PC-3 (cell line): ENCODE measurements around the gene SLC17A7. TPM values are rescaled to one million over a fixed set of nuclear protein-coding genes. Genes with fewer than 3 reads are reported as not detected.

ENCODE experiments used
- ATAC-seq: fragments of 200-7000 bp; cut with Tn5 transposase; 2 replicates; pipeline ENCODE4 v1.9.1; 2020; ENCODE audit warnings: mild to moderate bottlenecking, moderate library complexity
- BruUV-seq: library from RNA; stranded (reverse); fragments of 400-500 nt; replicated peaks from 2 replicates; lab custom pipeline; 2021; lab: Mats Ljungman, UMichigan
- CTCF ChIA-PET: fragments of 300-600 bp; sonication (Branson Sonifier 250); formaldehyde crosslinking; loops from one replicate; lab custom pipeline; 2022; ENCODE audit warnings: antibody characterized with exemption; lab: Charles Lee
- POLR2A ChIA-PET: fragments of 300-600 bp; sonication (Branson Sonifier 250); formaldehyde crosslinking; loops from one replicate; lab custom pipeline; 2022; ENCODE audit warnings: antibody characterized with exemption; ENCODE audit not compliant: unreplicated experiment; lab: Charles Lee
- DNase-seq: peaks from one replicate; pipeline ENCODE4 v3.0.0-alpha.2; 2015
- H2AFZ ChIP-seq: fragments of 300-600 bp; sonication (generic); 2 replicates; pipeline ENCODE4 v1.6.0; 2016; ENCODE audit warnings: antibody characterized with exemption, low read length
- H3F3A ChIP-seq: fragments of 300-600 bp; sonication (generic); one replicate; pipeline ENCODE4 v1.6.0; 2017; ENCODE audit warnings: antibody characterized with exemption, low read length, control low read depth, mild to moderate bottlenecking; ENCODE audit not compliant: unreplicated experiment
- H3K27ac ChIP-seq: fragments of 300-600 bp; sonication (generic); 2 replicates; pipeline ENCODE4 v1.5.1; 2016; ENCODE audit warnings: mild to moderate bottlenecking, low read length
- H3K27me3 ChIP-seq: fragments of 300-600 bp; sonication (generic); 2 replicates; pipeline ENCODE4 v1.6.1; 2016; ENCODE audit warnings: low read length, mixed read lengths
- H3K36me3 ChIP-seq: fragments of 300-600 bp; sonication (generic); 2 replicates; pipeline ENCODE4 v1.6.1; 2016; ENCODE audit warnings: low read depth, mixed run types, low read length, mixed read lengths
- H3K4me1 ChIP-seq: fragments of 300-600 bp; sonication (generic); 2 replicates; pipeline ENCODE4 v1.5.1; 2016; ENCODE audit warnings: low read length; ENCODE audit not compliant: insufficient read depth
- H3K4me2 ChIP-seq: fragments of 300-600 bp; sonication (generic); 2 replicates; pipeline ENCODE4 v1.6.0; 2016; ENCODE audit warnings: low read length
- H3K4me3 ChIP-seq: fragments of 300-600 bp; sonication (generic); 2 replicates; pipeline ENCODE4 v1.5.1; 2016; ENCODE audit warnings: mild to moderate bottlenecking, low read length, mixed read lengths
- H3K79me2 ChIP-seq: fragments of 300-600 bp; sonication (generic); 2 replicates; pipeline ENCODE4 v1.6.1; 2017; ENCODE audit warnings: low read length, mixed read lengths
- H3K9ac ChIP-seq: fragments of 300-600 bp; sonication (generic); 2 replicates; pipeline ENCODE4 v1.6.0; 2016; ENCODE audit warnings: mild to moderate bottlenecking, low read length
- H3K9me2 ChIP-seq: fragments of 300-600 bp; sonication (generic); replicated peaks from 2 replicates; pipeline ENCODE4 v1.6.1; 2016; ENCODE audit warnings: mixed run types, low read length, mixed read lengths
- H3K9me3 ChIP-seq: fragments of 300-600 bp; sonication (generic); 2 replicates; pipeline ENCODE4 v1.6.1; 2016; ENCODE audit warnings: low read length, mixed read lengths
- H4K20me1 ChIP-seq: fragments of 300-600 bp; sonication (generic); 2 replicates; pipeline ENCODE4 v1.6.1; 2016; ENCODE audit warnings: low read length, mixed read lengths
- CTCF ChIP-seq: fragments of 300-600 bp; sonication (generic); conservative IDR thresholded peaks from 2 replicates; pipeline ENCODE4 v1.5.1; 2017; ENCODE audit warnings: antibody characterized with exemption, low read depth, mild to moderate bottlenecking, low read length
- EZH2 ChIP-seq: fragments of 300-600 bp; sonication (generic); IDR thresholded peaks from one replicate; pipeline ENCODE4 v1.6.1; 2017; ENCODE audit warnings: antibody characterized with exemption, mild to moderate bottlenecking, low read length; ENCODE audit not compliant: unreplicated experiment
- EZH2phosphoT487 ChIP-seq: fragments of 300-600 bp; sonication (generic); IDR thresholded peaks from 2 replicates; pipeline ENCODE4 v1.6.1; 2018; ENCODE audit warnings: mild to moderate bottlenecking, antibody characterized with exemption, low read length, borderline replicate concordance
- intact Hi-C: fragments of 100-400 bp; cut with micrococcal nuclease; formaldehyde crosslinking; loops from 2 replicates; pipeline ENCODE4 v1.9.0; 2023
- total RNA-seq: library from RNA; depleted of rRNA; stranded (reverse); fragments of >200 nt; gene quantifications from 2 replicates; pipeline ENCODE4 v1.2.3, GENCODE V29; 2014

SLC17A7 gene
- total RNA-seq, 1 experiment from 2014 or later, result 0.11 TPM

- Histone ChIP-seq H3K9me3 (no peaks in the 10 kb centered on the region), H2AFZ (no peak overlapping the region), H3F3A (no peaks in the 10 kb centered on the region), H3K4me2 (no peak overlapping the region), H3K36me3 (no peaks in the 10 kb centered on the region), H3K9me2 (no peaks in the 10 kb centered on the region), H3K9ac (no peak overlapping the region), H3K27ac (no peak overlapping the region), H3K4me3 (no peak overlapping the region), H3K4me1 (no peaks in the 10 kb centered on the region), H3K27me3 (no peaks in the 10 kb centered on the region), H4K20me1 (no peaks in the 10 kb centered on the region), H3K79me2 (no peaks in the 10 kb centered on the region)
- ATAC-seq (no peak), DNase-seq (no peak)
- intact Hi-C loops, result no loop called here
- CTCF ChIA-PET, result no interaction called here
- BruUV-seq, result no TSS peak
- POLR2A ChIA-PET, result interaction anchor here (0.6 kb wide), 1 partner anchor 149 kb away, joined by 3 read pairs; no protein-coding TSS in a partner anchor
- TF ChIP-seq EZH2phosphoT487, result no peak
- no peak for TF ChIP-seq EZH2
- no peak for TF ChIP-seq CTCF
Observed at GRCh38 chr19:49481020-49481683, 39.8 kb upstream of the SLC17A7 start.

- H3K9me3 ChIP-seq, result no peaks in the 10 kb centered on the region
- BruUV-seq, result no TSS peak
- H3K4me1 ChIP-seq, result no peaks in the 10 kb centered on the region
- no peak for TF ChIP-seq CTCF
- no peak for TF ChIP-seq EZH2
- TF ChIP-seq EZH2phosphoT487, result no peak
- no peak overlapping the region for H3K9ac ChIP-seq
- intact Hi-C loops, result no loop called here
- H3K4me2 ChIP-seq, result no peak overlapping the region
- H3K36me3 ChIP-seq, result no peaks in the 10 kb centered on the region
- CTCF ChIA-PET, result no interaction called here
- DNase-seq, result no peak
- no peak overlapping the region for H3K4me3 ChIP-seq
- no peaks in the 10 kb centered on the region for H4K20me1 ChIP-seq
- no peaks in the 10 kb centered on the region for H3K27me3 ChIP-seq
- no peaks in the 10 kb centered on the region for H3K79me2 ChIP-seq
- H3K27ac ChIP-seq, result no peak overlapping the region
- POLR2A ChIA-PET, result no interaction called here
- no peak for ATAC-seq
- no peaks in the 10 kb centered on the region for H3F3A ChIP-seq
- no peak overlapping the region for H2AFZ ChIP-seq
- no peaks in the 10 kb centered on the region for H3K9me2 ChIP-seq
Observed at GRCh38 chr19:49479975-49480628, 38.8 kb upstream of the SLC17A7 start.
